Measurements from ENCODE around the gene IRX3.
A peak's percentile ranks its signal among the peaks of the same experiment; 100 is the strongest.

IRX3 gene

DNA sequence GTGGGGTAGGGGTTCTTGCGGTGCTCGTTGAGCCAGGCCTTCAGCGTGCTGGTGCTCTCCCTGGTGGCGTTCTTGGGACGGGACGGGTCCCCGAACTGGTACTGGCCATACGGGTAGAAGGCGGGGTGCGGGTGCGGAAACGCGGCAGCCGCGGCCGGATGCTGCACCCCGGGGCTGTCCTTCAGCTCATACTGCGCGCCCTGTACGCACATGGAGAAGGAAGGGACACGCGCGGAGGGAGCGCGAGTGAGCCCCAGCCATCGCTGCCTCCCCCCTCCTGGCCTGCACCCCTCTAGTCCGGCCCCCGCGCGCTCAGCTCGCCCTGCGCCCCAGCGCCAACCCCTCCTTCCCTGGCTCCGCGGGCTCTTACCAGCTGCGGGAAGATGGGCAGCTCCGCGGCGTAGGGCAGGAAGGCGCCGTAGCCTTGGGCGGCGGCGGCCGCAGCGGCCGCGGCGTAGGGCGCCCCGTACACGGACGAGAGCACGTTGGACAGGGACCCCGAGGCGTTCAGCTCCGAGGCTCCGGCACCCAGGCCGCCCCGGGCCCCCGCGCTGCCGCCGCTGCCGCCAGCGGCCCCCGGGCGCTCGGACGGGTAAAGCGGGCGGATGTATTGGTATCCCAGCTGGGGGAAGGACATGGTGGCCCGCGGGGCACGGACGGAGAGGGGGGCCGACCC lies 1.0 kb downstream of the IRX3 start:
- peak; percentile 3 for ATAC-seq
- Mint-ChIP-seq H3K9me3 (no peaks in the 10 kb centered on the region), H3K4me1 (peaks cover 38% of the 10 kb centered on the region), H3K36me3 (peaks cover 13% of the 10 kb centered on the region), H3K27ac (no peak overlapping the region), H3K4me3 (peak overlapping the region; percentile 34)
- no peak for DNase-seq (ENCODE audit: low spot score in 2 of 2)

DNA sequence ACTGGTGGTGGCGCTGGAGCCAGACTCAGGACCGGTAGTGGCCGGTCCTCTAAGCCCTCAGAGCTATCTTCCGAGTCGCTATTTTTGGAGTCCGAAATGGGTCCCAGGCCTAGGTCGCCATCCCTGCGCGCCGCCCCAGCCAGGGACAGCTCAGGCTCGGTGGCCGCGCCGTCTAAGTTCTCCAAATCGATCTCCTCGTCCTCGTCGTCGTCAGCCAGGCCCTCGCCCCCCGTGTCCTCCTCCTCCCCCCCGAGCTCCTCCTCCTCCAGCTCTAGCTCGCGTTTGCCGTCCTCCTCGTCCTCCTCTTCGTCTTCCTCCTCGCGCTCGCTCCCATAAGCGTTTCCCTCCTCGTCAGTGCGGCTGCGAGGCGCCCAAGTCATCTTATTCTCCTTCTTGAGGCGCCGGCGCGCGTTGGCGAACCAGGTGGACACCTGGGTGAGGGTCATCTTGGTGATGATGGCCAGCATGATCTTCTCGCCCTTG lies 1.6 kb downstream of the IRX3 start:
- ATAC-seq (no peak), DNase-seq (ENCODE audit: low spot score in 2 of 2) (no peak)
- H3K27ac Mint-ChIP-seq, result no peak overlapping the region
- peaks cover 13% of the 10 kb centered on the region for H3K36me3 Mint-ChIP-seq
- H3K4me1 Mint-ChIP-seq, result peaks cover 32% of the 10 kb centered on the region
- H3K9me3 Mint-ChIP-seq, result no peaks in the 10 kb centered on the region
- H3K4me3 Mint-ChIP-seq, result peak overlapping the region; percentile 34

- H3K9me3 Mint-ChIP-seq, result no peaks in the 10 kb centered on the region
- H3K36me3 Mint-ChIP-seq, result peaks cover 13% of the 10 kb centered on the region
- H3K4me1 Mint-ChIP-seq, result peaks cover 31% of the 10 kb centered on the region
- ATAC-seq (no peak), DNase-seq (ENCODE audit: low spot score in 2 of 2) (no peak)
- no peak overlapping the region for H3K27ac Mint-ChIP-seq
- H3K4me3 Mint-ChIP-seq, result no peak overlapping the region
These were observed 2.2 kb downstream of the IRX3 start for GRCh38 chr16:54284319-54284930.

DNA sequence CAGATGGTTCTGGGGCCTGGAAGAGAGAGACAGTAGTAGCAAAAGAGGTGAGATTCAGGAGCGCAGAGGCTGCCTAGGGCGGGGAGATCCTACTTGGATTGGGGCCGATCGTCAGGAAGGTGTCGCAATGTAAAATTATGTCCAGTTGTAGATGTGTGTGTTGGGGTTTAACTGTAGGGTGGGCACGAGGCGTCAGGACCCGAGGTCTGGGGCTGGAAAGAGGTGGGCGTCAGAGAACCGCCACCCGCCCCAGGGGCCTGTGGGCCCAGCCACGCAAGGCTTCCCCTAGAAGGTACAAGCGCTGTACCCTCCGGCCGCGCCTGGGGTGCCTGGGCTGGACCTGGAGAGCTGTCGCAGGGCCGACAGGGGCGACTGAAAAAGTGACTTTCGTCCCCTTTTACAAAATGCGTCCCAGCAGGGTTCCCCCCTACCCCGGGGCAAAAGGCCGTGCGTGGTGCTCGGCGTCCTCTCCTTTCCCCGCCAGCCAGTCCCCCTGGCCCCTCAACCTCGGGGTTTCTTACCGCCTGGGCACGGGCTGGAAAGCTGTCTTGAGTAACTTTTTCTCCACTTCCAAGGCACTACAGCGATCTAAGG lies 2.8 kb downstream of the IRX3 start:
- H3K9me3 Mint-ChIP-seq, result no peaks in the 10 kb centered on the region
- ATAC-seq, result no peak
- no peak for DNase-seq (ENCODE audit: low spot score in 2 of 2)
- H3K4me1 Mint-ChIP-seq, result peaks cover 31% of the 10 kb centered on the region
- no peak overlapping the region for H3K27ac Mint-ChIP-seq
- H3K4me3 Mint-ChIP-seq, result no peak overlapping the region
- H3K36me3 Mint-ChIP-seq, result peaks cover 13% of the 10 kb centered on the region

DNA sequence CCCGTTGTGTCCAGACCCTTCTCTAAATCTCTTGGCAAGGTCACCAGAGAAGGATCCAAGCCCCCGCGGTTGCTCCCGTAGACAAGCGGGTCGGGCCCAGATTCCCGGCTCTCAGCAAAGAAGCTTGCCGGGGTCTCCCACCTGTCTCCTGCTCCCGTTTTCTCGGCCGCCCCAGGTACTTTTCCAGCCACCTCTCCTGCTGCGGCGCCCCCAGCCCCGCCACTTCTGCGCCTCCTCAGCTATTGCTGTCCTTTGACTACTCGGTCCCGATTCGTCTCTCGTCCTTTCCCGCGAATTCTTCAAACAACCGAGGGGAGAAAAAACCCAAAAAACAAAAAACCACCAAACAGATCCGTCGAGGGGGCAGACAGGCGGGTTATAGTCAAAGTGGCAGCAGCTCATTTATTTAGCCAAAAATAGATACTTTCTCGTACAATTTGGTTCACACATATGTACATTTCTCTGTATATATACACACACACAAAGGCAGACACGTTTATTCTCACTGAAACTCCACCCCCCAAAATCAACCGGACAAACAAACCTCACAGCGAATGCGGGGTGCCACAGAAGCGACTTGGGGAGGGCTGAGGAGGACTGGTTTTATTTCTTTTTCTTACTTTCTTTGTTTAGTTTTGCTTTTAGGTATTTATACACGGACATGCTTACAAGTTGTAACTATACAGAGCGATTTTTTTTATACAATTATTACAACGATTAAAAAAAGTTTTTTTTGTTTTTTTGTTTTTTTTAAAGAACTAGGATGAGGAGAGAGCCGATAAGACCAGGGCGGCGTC lies 3.5 kb downstream of the IRX3 start:
- Mint-ChIP-seq H3K36me3 (peaks cover 13% of the 10 kb centered on the region), H3K9me3 (no peaks in the 10 kb centered on the region), H3K4me1 (peaks cover 31% of the 10 kb centered on the region), H3K27ac (no peak overlapping the region), H3K4me3 (no peak overlapping the region)
- ATAC-seq (no peak), DNase-seq (ENCODE audit: low spot score in 2 of 2) (no peak)

GRCh38 chr16:54282202-54282927 lies 4.2 kb downstream of the IRX3 start:
- H3K4me3 Mint-ChIP-seq, result no peak overlapping the region
- H3K9me3 Mint-ChIP-seq, result no peaks in the 10 kb centered on the region
- peaks cover 31% of the 10 kb centered on the region for H3K4me1 Mint-ChIP-seq
- DNase-seq (ENCODE audit: low spot score in 2 of 2) (peak in 1 of 2 donors; percentile 61), ATAC-seq (no peak)
- no peak overlapping the region for H3K27ac Mint-ChIP-seq
- H3K36me3 Mint-ChIP-seq, result peaks cover 13% of the 10 kb centered on the region

DNA sequence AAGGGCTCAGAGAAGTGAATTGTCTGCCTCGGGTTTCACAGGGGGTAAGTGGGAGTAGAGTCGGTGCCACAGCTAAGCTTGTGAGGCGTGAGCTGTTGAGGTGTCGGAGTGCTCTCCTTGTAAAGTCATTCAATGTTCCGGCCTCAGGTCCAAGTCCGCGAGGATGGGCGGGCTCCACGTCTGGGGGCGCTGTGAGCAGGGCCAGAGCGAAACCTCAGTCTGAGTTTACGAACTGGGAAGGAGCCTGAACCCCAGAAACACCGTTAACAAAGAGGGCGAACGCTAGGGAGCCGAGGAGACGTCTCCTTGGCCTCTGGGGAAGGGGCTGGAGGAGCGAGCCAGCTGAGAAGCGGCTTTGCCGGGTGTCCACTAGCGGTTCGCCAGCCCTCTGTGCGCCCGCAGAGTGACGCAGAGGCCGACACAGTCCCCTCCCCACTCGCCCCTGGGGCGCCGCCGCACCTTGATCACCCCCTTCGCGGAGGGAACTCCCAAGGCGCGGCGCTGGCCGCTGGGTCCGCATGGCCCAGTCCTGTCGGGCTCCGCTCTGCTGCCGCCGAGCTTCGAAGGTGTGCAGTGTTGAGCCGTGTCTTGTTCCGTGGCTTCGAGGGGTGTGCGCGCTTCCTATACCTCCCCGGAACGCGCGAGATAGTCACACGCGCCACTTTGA lies 4.9 kb downstream of the IRX3 start:
- no peak overlapping the region for H3K4me3 Mint-ChIP-seq
- H3K9me3 Mint-ChIP-seq, result no peaks in the 10 kb centered on the region
- peaks cover 30% of the 10 kb centered on the region for H3K4me1 Mint-ChIP-seq
- H3K36me3 Mint-ChIP-seq, result peaks cover 12% of the 10 kb centered on the region
- H3K27ac Mint-ChIP-seq, result no peak overlapping the region
- ATAC-seq (no peak), DNase-seq (ENCODE audit: low spot score in 2 of 2) (no peak)

DNA sequence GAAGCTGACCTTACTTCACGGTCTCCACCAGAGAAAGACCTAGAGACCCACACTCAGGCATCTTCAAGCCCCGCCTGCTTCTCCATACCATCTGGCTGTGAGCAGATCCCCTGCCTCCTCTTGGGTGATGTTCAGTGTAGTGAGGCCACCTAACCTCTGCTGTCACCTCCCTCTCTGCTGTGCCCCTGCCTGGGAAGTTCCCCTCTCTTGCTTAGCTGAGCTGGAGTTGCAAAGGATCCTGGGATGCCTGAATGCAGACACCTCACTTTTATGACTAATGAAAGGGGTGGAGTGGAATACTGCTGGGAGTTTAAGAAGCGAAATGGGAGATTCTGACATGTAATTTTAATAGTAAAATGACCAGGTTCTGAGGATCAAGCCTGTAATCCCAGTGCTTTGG lies 5.8 kb downstream of the IRX3 start:
- H3K36me3 Mint-ChIP-seq, result peaks cover 5% of the 10 kb centered on the region
- ATAC-seq (peak; percentile 27), DNase-seq (ENCODE audit: low spot score in 2 of 2) (no peak)
- no peak overlapping the region for H3K27ac Mint-ChIP-seq
- no peak overlapping the region for H3K4me3 Mint-ChIP-seq
- peaks cover 24% of the 10 kb centered on the region for H3K4me1 Mint-ChIP-seq
- no peaks in the 10 kb centered on the region for H3K9me3 Mint-ChIP-seq

DNA sequence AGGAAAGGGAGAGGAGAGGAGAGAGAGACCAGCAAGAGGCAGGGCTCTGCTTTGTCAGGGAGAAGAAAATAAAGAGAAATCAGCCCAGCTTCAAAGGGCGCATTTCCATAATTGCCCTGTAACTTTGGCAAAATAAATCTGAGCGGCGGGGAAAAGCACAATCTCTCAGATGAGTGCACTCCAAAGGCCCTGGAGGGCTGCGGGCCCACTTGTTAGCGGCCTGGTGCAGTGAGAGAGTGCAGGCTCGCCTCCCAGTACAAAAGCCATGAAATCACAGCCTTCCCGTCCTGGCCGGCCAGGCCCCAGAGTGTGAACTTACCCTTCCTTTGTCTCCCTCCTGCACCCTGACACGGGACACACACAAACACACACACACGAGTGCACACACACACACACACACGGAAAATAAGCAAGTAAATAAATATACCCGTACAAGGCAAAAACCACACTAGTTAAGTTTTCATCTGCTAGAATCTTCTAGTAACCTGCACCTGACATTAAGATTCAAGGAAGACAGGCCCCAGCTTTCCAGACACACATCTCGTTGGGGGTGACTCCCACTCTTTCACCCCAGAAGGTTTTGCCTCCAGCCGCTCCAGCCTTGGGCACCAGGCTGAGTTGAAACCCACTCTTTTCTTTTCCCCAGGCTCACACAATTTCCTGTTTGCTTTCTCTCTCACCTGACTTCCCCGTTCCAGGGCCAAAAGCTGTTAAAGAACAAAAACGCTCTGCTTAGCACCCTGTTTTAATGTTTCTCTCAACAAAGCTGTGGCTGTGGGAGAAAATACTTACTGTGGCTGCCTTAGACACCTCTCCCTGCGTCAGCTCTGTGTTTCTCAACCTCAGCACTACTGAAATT lies 8.5 kb downstream of the IRX3 start:
- H3K36me3 Mint-ChIP-seq, result peaks cover 2% of the 10 kb centered on the region
- no peak overlapping the region for H3K27ac Mint-ChIP-seq
- no peaks in the 10 kb centered on the region for H3K9me3 Mint-ChIP-seq
- DNase-seq (ENCODE audit: low spot score in 2 of 2) (no peak), ATAC-seq (no peak)
- no peak overlapping the region for H3K4me3 Mint-ChIP-seq
- H3K4me1 Mint-ChIP-seq, result peaks cover 10% of the 10 kb centered on the region

GRCh38 chr16:54275956-54276355 lies 10.6 kb downstream of the IRX3 start:
- no peak for DNase-seq (ENCODE audit: low spot score in 2 of 2)
- Mint-ChIP-seq H3K9me3 (no peaks in the 10 kb centered on the region), H3K36me3 (no peaks in the 10 kb centered on the region), H3K4me1 (no peaks in the 10 kb centered on the region), H3K27ac (no peak overlapping the region), H3K4me3 (no peak overlapping the region)
- ATAC-seq, result no peak

GRCh38 chr16:54273566-54273965 lies 13.0 kb downstream of the IRX3 start:
- no peaks in the 10 kb centered on the region for H3K9me3 Mint-ChIP-seq
- H3K4me1 Mint-ChIP-seq, result no peaks in the 10 kb centered on the region
- no peak for ATAC-seq
- H3K27ac Mint-ChIP-seq, result no peak overlapping the region
- H3K4me3 Mint-ChIP-seq, result no peak overlapping the region
- no peak for DNase-seq (ENCODE audit: low spot score in 2 of 2)
- H3K36me3 Mint-ChIP-seq, result no peaks in the 10 kb centered on the region

DNA sequence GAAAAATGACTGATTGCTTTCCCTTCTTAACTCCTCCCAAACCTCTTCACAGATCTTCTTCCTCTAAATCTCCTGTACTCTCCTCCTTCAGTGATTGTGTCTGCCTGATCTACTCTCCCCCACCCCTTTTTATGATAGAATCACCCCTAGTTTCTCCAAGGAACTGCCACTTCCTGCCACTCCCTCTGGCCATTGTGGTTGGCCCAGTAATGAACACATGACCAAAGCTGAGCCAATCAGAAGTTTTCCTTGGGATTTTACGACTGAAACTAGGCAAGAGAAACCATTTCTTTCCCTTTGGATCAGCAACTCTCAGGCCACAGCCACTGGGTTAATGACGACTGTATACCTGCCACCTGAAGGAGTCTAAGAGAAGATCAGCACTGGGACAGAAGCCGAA lies 15.9 kb downstream of the IRX3 start:
- no peaks in the 10 kb centered on the region for H3K9me3 Mint-ChIP-seq
- no peak for DNase-seq (ENCODE audit: low spot score in 2 of 2)
- H3K27ac Mint-ChIP-seq, result no peak overlapping the region
- H3K36me3 Mint-ChIP-seq, result no peaks in the 10 kb centered on the region
- no peaks in the 10 kb centered on the region for H3K4me1 Mint-ChIP-seq
- H3K4me3 Mint-ChIP-seq, result no peak overlapping the region
- no peak for ATAC-seq

- H3K4me3 Mint-ChIP-seq, result no peak overlapping the region
- no peaks in the 10 kb centered on the region for H3K9me3 Mint-ChIP-seq
- no peak overlapping the region for H3K27ac Mint-ChIP-seq
- no peak for DNase-seq (ENCODE audit: low spot score in 2 of 2)
- H3K36me3 Mint-ChIP-seq, result no peaks in the 10 kb centered on the region
- no peak for ATAC-seq
- no peaks in the 10 kb centered on the region for H3K4me1 Mint-ChIP-seq
These were observed 17.1 kb downstream of the IRX3 start for GRCh38 chr16:54269461-54269860.

DNA sequence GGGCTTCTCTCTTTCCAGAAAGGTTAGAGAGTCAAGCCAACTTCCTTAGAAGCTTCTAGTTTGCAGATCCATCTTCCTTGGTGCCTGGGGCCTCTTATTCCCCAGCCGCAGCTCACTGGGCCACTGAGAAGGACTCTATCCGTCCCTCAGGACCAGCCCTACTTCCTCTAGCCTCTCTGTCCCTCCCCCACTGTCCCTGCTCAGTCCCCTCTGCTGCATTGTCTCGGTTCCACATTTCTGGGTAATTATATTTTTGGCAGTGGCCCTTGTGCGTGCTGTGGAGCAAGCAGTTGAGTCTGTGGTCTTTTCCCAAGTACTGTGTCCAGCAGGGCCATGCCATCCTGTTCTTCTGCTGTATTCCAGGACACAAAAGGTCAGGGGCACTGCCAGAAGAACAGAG lies 17.8 kb downstream of the IRX3 start:
- ATAC-seq (no peak), DNase-seq (ENCODE audit: low spot score in 2 of 2) (no peak)
- Mint-ChIP-seq H3K4me1 (no peaks in the 10 kb centered on the region), H3K9me3 (no peaks in the 10 kb centered on the region), H3K27ac (no peak overlapping the region), H3K4me3 (no peak overlapping the region), H3K36me3 (no peaks in the 10 kb centered on the region)
